ENCODE results near the gene FHDC1.

The FHDC1 gene

DNA sequence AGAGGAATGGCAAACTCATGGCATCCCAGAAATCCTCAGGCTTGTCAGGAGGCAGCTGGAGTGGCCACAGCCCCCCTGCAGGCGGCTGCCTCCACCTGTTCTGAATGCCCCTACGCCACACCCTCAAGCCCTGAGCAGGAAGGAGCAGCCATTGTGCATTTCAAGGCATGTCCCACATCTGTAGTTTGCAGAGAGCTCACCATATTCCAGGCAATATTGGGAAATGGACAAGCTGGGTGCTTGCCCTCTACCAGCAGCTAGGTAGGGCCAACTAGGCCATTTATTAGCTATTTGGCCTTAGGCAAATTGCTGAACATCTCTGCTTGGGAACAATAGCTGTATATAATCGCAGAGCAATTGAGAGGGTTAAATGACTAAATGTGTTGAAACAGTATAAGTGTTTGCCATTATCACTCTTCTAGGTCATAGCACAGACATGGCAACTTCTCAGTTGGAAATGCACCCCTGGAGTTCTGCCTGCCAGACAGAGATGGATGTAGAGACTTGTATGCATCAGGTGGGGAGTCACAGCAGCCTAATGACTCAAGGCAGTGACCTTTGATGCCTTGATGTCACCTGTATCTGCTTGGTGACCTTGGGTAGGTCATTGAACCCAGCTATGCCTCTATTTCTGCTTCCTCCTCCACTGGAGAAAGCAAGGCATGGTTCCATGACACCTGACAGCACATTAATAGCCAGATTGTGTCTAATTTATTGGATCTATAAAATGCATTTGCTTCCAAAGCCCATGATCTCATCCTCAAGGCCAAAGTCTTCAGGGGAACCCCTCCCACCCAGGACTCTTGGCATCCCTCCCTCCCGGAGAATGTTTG is 52.8 kb downstream of the FHDC1 start:
- DNase-seq, result no peak

DNA sequence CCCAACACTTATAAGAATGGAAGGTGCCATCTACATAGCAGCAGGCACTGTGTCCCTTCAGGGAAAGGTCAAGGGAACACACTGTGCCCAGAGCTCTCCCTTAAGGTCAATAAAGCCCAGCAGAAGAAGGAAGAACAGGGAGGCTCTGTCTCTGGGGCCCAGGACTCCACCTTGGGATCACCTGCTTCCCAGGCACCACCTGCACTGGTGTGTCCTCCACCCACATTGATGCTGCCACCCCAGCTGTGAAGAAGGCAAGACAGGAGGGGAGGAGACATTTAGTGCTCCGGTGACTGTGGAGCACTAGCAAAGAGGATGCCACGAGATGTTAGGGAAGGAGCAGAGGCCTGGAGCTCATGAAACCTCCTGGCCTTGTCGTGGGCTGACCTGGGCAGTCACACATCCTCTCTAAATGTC is 53.4 kb downstream of the FHDC1 start:
- no peak for DNase-seq

DNA sequence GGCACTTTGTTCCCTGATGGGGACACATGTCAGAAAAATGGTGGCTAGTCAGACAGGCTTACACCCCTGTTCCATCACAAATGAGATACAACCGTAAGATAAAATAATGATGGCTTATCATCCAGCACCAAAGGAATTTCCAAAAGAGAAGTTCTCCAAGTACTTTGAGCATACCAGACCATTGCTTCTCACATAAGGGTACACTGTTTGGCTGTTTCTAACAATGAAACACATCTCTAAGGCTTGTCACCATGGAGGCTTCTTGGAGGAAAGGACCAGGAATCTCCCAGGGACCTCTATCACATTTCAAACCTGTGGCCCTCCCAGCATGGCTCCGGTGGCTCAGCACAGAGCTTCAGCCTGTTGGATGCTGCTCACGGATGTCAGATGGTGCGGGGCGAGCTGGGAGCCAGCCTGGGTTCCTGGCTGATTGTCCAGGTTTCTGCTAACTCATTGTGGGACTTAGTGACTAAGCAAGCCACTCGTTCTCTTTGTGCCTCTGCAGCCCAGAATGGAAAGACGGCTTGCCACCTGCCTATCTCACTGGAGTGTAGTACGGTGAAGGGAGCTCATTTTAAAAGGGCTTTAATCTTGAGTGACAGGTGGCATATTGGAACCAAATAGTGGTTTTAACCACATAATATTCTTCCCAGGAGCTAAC is 54.5 kb downstream of the FHDC1 start:
- no peak for DNase-seq

DNA sequence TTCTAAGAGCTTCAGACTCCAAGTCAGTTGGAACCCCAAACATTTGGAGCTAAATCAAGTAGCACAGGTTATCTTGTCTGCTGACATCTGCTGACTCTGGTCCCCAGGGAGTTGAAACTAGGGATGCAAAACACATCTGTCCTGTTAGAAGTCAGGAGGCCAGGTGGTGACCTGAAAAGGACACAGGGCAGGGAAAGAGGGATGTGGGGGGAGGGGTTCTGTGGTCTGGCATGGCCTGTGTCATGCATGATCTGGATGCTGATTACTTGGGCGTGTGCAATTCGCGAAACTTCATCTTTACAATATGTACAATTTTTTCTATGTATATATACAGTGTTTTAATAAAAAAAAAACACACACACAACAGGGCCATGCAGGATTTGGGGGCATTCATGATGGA is 55.3 kb downstream of the FHDC1 start:
- DNase-seq, result no peak

DNA sequence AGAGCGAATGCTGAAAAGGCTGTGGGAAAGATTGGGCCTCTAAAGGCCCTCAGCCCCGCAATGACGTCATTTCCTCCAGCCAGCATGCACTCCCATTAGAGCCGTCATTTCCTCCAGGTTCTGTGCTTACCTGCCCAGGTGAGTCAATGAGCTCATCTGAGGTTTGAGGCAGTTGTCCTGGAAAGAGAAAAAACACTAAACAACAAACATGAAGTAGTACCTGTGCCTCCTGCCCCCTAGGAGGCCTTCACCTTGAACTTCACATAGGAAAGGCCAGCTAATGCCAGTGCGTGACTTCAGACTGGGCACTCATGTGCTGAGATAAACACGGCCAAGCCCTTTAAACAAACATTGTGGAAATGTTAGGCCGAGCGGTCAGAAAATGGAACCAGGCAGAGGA is 55.9 kb downstream of the FHDC1 start:
- DNase-seq, result no peak

DNA sequence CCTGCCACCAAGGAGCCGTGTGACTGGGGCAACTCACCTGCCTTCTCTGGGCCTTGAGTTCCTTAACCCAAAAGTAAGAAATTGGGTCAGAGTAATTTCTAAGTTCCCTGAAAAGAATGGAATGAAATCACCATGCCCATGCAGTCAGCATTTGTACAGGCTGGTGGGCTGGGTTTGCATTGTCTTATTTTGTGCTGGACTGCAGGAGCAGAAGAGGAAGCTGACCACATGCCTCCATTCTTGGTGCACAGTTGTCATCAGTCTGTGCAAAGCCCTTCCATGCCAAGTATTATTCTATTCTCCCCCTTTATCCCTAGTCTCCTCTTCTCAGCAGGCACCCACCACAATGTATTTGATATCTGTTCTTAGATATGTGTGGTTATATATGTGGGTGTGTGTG is 56.3 kb downstream of the FHDC1 start:
- no peak for DNase-seq

DNA sequence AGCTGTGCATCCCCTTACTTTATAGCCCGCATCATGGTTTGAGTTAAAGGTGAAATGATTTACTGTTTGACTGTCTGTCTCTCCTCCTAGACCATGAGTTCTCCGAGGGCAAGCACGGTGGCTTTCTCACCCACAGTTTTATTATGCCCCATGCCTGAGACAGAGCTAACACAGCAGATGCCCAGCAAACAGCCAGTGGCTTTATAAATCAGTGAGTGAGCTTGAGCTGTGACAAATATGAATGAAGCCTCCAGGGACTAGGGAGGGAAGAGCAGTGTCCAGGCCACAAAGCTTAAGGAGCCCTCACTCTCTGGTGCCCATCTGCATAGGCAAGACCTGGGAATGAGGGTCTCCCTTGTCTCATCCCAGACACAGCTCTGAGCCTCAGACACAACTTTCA is 57.9 kb downstream of the FHDC1 start:
- DNase-seq, result no peak

DNA sequence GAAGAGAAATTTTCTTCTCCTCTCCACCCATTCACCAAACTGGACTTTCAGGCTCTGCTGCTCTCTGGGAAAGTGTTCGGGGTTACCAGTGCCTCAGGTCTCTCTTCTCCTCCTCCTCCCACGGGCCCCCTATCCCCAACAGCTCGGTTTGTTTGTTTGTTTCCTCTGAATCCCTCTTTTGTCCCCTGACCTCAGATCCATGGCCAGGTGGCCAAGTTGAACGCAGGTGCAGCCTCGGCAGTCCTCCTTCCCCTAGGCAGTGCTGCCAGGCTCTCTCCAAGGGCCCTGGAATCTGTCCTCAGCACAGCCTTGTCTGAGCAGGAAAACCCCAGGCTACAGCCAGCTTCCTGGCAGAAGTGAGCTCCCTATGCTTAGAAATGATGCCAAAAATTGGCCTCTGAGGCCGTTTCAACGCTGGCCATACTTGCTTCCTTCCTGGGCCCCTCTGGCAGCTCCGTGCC is 60.0 kb downstream of the FHDC1 start:
- DNase-seq, result no peak

DNA sequence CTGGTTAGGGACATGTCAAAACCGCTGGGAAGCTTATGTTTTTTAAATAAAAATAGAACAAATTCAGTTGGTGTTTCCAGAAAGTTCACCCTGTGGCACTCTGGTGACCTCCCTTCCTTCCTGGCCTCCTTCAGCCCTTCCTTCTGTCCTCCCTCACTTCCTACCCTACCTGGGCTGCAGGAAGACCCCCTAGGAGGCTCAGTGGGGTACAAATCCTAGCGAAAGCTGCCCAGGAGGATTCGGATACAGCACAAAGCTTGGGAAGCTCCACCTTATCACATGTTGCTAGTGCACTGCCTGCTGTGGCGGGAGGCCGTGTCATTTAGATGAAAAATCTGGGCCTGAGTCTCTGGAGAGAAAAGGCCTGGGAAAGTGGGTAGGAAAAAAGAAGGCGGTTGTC is 60.5 kb downstream of the FHDC1 start:
- DNase-seq, result no peak

DNA sequence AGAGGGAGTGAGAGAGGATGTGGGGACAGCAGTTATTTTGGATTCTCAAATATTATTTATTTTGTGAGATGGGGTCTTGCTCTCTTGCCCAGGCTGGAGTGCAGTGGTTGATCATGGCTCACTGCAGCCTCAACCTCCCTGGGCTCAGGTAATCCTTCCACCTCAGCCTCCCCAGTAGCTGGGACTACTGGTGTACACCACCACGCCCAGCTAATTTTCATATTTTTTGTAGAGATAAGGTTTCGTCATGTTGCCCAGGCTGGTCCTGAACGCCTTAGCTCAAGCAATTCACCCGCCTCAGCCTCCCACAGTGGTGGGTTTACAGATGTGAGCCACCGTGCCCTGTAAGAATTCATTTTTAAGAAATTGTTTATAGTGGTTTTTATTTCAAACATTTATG is 61.2 kb downstream of the FHDC1 start:
- no peak for DNase-seq

DNA sequence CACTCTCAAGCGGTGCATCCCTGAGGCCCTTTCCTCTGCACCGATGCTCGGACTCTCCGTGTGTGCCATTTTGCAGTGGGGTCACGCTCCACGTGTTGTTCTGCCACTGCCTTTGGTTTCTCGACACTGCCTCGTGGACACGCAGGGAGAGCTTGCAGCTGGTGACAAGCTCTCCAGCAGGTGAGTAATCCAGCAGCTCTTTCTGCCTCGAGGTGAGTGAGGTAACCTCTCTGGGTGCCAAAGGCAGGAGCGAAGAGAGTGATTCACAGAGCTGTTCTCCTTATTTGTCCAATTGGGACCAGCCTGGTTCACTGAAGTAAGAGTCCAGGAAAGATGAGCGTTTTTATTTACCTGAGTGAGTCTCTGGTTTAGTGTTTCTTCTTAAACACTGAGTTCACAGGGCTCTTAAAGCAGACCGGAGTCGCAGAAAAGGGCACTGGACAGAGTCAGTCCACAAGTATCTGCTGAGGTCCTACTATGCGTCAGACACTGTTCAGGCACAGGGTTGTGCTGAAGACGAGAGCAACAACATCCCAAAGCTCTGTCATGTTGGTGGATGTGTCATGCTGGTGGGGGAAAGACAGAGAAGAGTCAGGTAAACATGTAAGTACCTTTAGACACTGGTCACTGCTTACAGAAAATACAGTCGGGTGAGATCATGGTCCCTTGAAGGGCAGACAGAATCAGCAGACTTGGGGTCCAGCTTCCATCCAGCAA is 61.8 kb downstream of the FHDC1 start:
- no peak for DNase-seq

DNA sequence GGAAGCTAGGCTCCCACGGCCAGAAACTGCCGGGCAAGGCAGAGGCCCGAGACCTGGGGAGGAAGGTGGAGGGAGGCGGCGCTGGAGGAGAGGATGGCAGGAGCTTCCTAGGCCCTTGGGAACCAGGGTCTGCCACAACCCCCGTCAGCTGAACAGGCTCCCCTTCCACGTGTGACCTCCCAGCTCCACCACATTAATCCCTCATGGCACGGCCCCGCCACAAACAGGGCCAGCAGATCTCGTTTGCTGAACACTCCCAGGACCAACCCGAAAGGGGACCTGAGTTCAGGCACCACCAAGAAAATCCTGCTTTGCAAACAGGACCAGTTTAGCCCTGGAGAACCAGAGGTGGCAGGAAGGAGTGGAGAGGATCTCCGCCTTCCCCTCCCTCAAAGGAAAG is 62.7 kb downstream of the FHDC1 start:
- DNase-seq, result no peak

DNA sequence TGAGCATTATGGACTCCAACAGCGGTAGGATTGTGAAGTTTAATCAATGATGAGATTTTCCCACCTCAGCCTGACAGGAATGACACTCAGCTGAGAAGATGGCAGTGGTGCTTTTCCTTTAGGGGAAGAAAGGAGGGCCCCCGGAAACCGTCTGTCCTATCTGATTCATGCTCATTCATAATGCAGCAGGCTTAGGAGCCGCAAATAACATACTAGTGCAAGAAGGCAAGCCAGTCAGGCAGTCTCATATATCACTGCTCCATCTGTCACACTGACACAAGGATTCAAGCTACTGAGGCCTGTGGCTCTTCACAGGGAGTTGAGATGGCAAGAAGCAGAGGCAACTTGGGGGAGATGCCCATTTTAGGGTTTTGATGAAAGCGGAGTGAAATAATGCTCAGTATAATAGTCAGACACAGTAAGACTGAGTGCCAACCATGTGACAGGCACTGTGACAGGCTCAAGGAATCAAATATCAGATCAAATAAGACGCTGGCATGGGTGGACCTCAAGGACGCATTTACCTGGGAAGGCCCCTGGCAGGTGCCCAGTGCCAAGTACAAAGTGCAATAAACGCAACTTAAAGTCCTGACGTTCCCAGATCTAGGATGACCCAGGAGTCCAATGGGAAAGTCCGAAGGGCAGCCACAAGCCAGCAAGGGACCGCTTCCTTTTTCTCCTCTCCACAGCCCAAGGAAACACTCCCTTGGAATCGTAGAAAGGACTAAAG is 63.4 kb downstream of the FHDC1 start:
- DNase-seq, result no peak

DNA sequence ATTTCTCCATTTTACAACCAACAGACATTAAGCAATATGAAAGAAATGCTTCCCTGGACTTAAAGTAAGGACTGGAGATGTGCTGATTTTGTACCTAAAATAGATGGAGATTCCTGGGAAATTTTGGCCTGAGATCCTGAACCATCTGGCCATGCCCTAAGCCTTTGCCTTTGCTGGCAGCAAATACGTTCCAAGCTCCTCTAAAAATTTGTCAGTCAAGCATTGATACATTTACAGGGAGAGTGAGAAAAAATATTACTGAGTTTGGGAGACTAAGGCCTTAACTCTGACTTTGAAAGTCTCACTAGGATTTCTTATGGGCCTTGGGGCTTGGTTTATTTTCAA is 63.9 kb downstream of the FHDC1 start:
- no peak for DNase-seq

DNA sequence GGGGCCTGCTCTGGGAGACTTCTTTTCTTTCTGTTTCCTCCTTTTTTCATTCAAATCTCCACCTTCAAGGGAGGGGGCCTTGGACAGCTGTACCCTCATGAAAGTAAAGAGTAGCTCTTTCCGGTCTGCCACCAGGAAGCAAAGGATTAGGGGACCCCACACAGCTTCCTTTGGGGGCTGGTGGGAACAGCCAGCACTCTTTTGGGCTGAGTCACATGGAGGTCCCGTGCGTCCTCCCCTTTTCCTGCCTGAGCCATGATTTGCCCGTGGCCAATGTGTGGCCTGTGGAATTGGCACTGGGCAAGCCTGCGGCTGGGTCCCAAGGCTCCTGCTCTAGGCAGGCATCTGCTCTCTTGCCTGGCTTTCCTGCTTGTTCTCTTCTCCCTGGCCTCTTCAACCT is 65.5 kb downstream of the FHDC1 start:
- no peak for DNase-seq

DNA sequence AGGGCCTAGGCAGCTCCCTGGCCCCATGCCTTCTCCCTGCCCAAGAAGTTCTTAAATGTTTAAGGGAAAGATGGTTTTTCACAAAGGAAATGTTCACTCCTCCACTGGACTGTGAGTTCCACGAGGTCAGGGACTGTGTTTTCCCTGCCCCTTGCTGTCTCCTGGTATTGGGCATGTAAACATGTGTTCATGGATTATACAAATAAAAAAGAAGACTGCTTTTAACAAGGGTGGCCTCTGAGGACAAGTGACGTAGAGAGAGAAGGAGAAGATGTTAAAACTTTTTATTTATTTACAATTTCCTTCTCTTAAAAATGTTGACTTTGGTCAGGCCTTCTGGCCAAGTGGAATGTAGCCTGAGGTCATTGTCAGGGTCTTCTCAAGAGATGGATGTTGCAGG is 66.0 kb downstream of the FHDC1 start:
- no peak for DNase-seq

DNA sequence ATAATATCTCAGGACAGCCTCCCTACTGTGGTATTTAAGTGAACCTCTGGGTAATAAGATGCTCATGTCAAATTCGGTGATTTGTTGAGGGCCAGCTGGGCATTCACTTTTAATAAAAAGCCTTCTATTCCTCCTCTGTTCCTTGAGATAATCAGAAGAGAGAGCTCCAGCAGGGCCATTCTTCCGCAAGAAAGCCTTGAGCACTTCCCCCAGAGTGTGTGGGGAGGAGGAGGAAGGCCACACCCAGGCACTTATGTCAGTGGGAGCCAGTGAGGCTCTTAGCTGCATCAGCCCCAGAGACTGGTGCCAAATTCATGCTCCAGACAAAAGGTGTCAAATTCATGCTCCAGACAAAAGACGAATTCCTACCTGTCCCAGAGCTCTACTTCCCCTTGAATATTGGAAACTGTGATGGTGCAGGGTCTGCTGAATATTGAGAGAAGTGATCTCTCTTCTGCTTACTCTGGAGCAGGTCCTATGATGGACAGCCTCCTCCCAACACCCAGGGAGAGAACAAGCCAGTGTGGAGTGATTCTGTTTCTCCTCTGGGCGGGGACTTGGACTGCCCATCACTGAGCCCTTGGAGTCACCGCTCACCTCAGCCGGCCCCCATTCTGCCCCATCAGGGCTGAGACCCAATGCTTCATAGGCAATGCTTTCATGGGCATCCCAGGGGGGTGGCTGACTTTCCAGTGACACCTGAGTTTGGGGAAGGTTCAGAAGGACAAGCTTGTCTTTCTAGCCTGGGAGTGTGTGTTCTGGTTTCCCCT is 68.1 kb downstream of the FHDC1 start:
- DNase-seq, result no peak

DNA sequence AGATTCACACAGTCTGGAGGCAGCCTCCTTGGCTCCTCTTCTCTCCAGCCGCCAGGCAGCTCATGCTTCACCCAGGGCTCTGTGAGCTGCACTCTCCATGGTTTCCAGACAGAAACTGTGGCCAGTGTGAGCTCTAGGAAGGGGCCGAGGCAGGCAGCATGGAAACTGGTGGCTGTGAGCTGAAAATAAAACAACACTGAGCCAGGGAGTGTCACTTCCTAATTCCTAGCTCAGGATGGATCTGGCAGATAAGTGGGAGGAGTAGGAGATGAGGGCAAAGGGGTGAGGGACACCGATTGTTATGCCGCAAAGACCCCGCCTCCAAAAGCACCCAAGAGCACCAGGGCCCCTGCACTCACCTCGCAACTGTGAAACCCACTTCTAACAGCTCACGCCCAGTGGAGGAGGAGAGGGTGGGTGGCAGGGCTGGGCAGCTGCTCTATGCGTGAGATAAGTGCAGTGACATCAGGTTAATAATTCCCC is 69.8 kb downstream of the FHDC1 start:
- DNase-seq, result no peak

DNA sequence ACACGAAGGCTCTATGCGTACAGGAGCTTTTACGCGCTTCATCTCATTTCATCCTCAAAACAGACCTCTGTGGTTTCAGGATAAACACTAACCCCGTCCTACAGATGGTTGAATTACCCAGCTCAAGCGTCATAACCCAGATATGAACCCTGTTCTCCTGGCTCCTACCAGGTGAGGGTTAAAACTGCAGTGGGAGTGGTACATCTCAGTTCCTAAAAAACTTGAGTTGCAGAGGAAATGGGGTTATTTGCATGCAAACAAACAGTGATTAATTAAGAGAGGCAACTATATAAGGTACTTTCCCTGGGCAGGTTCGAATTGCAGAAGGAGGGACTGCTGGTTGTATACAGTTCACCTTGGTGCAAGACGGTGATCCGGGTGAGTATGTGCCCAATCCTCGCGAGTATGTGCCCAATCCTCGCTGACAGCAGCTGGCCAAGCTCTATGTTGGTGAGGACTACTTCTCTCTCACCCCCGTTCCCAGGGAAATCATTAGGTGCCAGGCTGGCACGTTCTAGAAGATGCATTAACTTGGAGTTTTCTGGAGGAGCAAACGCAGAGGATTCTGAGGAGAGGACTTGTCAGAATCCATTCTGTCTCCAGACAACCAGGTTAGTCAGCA is 72.6 kb downstream of the FHDC1 start:
- DNase-seq, result no peak

DNA sequence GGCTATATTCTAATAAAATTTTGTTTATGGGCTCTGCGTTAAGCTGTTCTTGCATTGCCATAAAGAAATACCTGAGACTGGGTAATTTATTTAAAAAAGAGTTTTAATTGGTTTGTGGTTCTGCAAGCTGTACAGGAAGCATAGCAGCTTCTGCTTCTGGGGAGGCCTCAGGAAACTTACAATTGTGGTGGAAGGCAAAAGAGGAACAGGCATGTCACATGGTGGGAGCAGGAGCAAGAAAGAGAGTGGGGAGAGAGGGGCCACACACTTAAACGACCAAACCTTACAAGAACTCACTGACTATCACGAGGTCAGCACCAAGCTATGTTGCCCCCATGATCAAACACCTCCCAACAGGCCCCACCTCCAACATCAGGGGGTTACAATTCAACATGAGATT is 74.0 kb downstream of the FHDC1 start:
- no peak for DNase-seq

DNA sequence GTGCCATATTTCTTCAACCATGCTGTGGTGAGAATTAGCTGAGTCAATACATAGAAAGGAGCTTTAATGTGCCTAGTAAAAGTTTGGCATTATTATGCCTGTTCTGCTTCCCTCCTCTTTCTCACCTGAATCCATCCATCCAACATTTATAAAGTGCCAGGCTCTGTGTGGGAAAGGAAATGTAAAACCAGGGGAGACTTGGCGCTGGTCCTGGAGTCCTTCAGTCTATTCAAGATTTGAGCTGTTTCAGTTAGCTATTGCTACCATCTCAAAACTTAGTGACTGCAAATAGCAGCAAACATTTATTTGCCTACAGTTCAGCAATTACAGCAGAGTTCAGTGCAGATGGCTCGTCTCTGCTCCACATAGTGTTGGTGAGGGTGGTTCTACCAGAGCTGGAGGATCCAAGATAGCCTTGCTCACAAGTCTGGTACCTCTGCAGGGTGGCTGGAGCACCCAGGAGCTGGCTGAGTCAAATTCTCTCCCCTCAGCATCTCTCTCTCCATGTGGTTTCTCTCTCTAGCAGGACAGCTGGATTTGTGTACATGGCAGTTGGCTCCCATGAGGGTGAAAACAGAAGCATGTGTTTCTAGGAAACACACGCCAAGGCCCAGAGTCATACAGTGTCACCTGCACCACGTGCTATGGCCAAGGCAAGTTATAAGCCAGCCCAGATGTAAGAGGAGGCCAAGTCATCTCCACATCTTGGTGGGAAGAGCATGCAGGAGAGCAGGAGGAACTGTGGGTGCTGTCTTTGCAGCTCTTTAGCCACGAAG is 77.3 kb downstream of the FHDC1 start:
- DNase-seq, result no peak
